CD4-positive, alpha-beta T cell treated with Interleukin-17A for 4 hours (primary cell): ENCODE data around the gene TMEM164.
A peak's percentile ranks its signal among the peaks of the same experiment; 100 is the strongest.
"Not testable (repeated sequence)": the region's sequence is repeated elsewhere in the genome, so short reads cannot be mapped to it uniquely, and the experiment has no call there.

Experiments used
- DNase-seq: peaks from one replicate; pipeline ENCODE4 v3.0.0-alpha.2; 2020; ENCODE audit warnings: mixed read lengths

TMEM164 gene

DNA sequence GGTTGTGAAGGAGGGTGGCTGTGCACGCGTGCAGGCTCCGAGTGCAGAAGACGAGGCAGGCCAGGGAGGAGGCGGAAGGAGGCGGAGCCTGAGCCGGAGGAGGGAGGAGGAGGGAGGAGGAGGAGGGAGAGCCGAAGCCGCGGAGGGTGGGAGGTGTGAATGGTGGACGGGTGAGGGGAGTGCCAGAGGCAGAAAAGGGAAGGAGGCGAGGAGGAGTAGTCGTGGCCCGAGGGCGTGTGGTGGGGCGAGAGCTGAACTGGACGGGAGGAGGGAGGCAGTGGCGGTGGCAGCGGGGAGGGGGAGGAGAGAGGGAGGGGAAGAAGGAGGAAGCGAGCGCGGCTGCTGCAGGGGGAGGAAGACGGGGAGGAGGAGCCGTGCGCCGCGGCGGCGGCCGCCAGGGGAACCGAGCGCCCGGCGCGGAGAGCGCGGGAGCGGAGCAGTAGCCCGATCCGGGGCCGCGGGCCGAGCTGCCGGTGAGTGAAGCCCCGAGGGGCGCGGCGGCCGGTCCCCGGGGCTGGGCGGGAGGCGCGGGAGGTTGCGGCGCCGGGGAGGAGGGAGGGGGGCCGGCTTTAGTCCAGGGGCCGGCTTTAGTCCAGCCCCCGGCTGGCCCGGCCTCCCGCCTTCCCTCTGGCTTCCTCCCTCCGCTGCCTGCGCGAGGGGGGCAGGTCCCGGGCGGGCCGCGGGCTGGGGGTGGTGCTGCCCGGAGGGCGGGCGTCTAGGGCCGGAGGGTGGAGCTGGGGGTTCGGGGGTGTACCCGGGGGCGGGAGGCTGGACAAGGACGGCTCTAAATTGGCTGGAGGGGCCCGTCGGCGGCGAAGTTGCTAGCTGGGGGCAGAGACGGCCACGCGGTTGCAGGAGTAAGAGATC, at the start of gene TMEM164:
Gene TMEM164 (plus strand): TSS at position 815 of the 867 bp plus-strand sequence. CDS start 661 bp downstream, outside the sequence.
- peak; percentile 87 for DNase-seq

DNA sequence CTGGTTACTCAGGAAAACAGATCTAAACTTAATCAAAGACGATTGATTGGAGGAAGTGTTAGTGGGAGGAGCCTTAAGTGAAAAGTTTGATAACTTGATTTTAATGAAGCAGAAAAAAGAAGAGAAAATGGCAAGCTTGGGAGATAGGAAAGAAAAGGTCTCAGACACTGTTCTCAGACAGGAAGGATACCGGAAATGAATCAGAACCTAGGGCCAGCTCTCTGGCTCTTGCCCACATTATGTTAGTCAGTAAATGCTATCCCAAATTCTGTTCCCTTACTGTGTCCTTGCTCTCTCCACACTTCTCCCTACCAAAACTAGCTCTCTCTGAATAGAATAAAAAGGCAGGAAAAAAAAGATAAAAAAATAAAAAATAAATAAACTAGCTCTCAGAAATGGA, 48.6 kb upstream of the TMEM164 start:
- no peak for DNase-seq

DNA sequence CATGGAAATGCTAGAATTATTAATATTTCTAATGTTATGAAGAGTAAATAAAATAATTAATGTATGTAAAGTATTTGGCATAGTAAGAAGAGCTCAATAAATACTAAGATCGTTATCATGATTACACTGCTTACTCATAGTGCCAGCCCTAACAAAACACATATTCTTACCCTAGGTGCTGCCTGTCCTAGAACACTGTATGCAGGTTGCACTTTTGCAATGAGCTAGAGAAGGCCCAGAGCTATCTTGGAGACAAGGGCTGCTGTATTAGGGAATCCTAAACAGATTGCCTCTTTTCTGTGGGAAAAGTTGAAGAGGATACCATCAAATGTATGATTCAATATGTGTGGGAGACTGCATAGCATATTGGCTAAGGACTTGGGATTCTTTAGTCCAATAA, 48.0 kb upstream of the TMEM164 start:
- no peak for DNase-seq

DNA sequence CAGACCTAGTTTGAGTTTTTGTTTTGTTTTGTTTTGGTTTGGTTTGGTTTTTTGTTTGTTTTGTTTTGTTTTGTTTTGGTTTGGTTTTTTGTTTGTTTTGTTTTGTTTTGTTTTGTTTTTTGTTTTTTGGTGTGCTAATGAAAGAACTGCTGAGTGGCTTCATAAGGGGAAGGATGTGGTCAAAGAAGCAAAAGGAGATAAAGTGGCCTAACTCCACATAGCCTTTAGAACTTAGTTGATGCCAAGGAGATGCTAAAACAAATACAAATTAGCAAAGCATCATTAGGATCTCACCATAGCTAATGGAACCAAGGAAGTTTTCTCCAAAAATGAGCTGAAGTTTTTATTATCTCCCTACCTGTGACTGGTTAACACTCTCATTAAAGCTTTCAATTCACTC, 44.6 kb upstream of the TMEM164 start:
- DNase-seq: no peak

DNA sequence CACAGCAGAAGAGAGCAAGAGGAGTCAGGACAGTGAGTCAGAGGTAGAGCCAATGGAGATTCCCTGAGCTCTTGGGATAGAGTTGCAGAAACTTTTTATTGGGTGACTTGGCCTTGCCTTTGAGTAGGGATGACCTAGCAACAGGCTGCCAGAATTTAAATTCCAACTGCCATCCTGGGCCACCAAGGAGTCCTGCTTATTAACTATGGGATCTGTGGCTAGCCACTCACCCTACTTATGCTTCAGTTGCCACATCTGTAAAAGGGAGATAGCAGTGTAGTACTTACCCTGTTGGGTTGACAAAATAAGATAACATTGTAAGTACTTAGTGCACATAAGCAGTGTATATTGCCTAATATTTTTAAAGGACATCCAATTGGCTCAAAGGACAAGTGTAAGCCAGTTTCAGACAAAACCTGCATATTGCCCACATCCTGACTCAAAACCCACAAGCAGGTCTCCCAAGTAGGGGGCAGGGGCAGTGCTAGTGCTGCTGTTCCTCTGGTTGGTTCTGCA, 43.5 kb upstream of the TMEM164 start:
- no peak for DNase-seq

DNA sequence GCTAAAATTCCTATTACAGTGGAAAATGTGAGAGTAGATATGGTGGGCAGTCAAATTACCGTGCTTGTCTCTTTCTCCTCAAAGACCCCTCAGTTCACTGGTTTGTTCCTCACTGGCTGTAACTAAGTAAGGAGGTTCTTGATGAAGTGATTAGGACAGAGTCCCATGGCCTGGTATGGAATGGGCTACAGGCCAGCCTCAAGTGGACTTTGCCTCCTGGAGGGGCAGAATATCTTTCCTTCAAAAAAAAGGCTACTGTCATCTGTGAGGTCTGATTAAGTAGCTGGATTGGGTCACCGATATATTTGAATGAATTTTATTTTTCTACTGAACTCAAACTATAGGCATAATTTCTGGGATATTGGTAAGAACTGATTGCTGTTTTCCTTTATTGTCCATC, 38.5 kb upstream of the TMEM164 start:
- no peak for DNase-seq

DNA sequence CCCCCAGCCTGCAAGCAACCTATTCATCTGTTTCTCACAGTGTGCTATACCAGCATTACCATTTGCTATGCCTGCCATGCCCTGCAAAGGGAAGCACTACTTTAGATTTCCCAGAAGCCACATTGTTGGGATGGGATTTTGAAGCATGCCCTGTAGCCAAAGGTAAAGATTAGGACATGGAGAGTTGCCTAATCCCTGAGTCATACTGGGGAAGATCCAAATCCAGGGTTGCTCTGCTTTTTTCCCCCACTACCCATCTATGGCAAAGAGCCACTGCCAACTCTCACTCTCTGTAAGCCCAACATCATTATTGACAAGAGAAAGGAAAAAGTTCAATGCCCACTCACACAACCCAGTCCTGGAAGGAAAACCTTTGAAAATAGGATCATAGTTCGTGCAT, 36.7 kb upstream of the TMEM164 start:
- DNase-seq: no peak

DNA sequence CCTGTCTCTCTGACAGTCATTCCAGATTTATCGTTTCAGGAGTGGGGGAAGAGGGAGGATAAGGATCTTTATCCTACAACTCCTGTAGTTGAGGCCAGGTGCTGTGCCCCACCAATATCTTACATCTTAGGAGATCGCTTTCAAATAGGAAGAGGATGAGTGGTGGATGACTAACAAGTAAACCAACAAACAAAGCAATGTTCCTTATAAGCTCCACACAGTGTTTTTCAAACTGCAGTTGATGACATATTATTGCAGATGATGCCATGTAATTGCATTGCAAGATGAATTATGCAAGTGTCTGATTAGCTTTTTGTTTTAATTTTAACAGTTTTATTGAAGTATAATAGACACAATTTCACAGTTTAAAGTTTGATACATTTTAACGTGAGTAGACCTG, 35.8 kb upstream of the TMEM164 start:
- no peak for DNase-seq

DNA sequence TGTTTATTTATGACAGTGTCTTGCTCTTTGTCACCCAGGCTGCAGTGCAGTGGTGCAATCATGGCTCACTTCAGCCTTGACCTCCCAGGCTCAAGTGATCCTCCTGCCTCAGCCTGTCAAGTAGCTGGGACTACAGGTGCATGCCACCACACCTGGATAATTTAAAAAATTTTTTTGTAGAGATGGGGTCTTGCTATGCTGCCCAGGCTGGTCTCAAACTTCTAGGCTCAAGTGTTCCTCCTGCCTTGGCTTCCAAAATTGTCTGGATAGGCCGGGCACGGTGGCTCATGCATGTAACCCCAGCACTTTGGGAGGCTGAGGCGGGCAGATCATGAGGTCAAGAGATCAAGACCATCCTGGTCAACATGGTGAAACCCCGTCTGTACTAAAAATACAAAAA, 32.1 kb upstream of the TMEM164 start:
- not testable (repeated sequence) for DNase-seq

DNA sequence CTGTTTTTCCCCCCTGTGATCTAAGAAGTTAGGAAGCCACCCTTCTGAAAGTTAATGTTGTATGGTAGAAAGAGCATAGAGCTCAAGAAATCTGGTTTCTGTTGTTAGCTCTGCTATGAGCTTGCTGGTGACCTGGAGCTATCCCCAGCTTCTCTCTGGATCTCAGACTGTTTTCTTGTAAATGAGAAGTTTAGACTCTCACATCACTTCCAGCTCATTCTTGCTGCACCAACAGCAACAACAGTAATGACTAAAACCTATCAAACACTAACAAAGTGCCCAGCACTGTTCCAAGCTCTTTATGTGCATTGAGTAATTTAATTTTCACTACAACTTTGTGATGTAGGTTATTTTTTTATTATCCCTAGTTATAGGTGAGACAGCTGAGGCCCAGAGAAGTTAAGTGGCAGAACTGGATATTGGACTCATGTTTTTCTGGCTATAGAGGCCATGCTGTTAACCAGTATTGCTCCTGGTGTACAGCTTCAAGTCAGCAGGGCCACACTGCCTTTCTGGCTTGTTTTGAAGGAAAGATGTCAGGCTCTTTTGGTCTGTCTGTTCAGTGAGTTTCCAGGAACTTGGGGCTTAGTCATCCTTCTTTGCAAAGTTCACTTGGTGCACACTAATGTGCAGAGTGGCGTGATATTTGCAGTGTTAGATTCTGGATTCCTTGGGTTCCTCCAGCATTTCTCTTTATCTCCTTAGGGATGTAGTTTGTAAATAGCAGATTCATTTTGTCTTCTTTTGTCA, 27.8 kb upstream of the TMEM164 start:
- DNase-seq: no peak

DNA sequence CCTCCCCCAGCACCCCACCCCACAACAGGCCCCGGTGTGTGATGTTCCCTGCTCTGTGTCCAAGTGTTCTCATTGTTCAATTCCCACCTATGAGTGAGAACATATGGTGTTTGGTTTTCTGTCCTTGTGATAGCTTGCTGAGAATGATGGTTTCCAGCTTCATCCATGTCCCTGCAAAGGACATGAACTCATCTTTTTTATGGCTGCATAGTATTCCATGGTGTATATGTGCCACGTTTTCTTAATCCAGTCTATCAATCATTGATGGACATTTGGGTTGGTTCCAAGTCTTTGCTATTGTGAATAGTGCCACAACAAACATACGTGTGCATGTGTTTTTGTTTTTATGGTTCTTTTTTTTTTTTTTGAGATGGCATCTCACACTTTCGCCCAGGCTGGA, 17.7 kb upstream of the TMEM164 start:
- DNase-seq: not testable (repeated sequence)

DNA sequence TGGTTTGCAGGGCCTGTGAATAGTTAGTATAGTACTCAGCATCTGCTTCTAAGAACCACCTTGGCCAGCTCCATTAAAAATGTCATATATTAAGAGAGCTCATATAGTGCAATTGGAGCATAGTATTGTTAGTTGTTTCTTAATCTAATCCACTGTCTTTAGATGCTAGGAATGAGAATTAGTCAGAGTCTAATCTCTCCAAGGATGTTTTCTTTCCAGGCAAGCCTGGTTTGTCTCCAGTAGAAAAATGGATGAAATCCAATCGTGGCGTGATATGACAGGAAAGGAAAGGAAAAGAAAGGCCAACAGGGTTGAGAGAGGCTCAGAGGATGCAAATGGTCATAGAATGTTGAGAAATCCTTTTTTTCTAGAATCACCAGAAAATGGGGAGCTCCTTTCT, 15.0 kb upstream of the TMEM164 start:
- no peak for DNase-seq

DNA sequence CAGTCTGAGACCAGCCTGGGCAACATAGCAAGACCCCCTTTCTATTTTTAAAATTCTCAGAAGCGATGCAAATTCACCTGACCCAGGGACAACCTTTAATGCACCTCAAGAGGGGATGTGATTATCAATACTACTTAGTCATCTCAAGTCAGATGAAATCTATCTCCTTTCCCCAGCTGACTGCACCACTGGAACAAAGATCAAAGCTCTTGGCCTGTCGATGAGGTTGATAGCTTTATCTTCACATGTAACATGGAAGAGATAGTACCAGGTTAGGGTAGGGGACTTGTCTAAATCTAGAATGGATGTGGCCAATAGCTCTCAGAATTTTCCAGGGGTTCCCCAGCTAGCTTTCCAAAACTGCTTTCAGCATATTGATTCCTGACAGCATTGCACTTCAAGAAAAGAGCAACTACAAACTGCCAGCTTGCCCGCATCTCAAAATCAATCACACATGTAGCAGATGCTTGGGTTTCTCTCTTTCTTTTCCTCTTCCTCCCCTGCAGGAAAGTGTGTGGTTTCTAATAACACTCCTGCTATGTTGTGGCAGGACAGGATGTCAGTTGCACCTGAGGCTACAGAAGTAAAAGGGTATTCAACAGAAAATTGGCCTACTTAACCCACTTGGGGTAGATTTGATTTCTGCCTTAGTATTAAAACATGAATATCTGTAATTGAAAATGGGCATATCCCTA, 12.2 kb upstream of the TMEM164 start:
- DNase-seq: no peak

DNA sequence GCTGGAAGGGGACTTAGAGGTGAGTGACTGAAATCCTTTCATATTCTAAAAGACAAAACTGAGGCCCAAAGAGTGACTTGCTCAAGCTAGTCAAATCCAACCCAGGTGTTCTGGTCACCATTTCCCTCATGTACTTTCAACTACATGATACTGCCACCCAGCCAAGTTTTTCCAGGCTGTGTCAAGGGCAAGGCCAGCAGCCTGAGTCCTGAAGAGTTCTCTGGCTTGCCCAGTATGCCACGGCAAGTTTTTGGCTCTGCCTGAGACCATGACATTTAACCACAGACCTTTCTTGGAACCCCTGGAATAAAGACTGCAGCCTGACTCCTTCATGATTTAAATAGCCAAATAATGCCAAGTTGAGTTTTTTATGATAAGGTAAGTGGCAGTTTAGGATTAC, 10.7 kb upstream of the TMEM164 start:
- DNase-seq: no peak

DNA sequence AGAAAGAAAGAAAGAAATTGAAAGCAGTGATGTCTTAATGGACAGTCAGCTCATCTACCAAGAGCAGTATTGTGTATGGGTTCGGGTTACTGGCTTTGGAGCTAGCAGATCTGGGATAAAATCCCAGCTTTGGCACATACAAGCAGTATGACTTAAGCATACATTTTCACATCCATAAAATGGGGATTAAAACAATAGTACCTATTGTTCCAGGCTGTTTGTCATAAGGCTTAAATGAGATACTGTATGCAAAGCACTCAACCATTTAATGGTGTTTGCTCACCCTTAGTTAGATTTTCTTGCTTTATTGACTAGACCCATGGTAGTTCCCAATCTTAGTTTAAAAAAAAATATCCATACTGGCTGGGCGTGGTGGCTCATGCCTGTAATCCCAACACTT, 7.8 kb upstream of the TMEM164 start:
- no peak for DNase-seq

DNA sequence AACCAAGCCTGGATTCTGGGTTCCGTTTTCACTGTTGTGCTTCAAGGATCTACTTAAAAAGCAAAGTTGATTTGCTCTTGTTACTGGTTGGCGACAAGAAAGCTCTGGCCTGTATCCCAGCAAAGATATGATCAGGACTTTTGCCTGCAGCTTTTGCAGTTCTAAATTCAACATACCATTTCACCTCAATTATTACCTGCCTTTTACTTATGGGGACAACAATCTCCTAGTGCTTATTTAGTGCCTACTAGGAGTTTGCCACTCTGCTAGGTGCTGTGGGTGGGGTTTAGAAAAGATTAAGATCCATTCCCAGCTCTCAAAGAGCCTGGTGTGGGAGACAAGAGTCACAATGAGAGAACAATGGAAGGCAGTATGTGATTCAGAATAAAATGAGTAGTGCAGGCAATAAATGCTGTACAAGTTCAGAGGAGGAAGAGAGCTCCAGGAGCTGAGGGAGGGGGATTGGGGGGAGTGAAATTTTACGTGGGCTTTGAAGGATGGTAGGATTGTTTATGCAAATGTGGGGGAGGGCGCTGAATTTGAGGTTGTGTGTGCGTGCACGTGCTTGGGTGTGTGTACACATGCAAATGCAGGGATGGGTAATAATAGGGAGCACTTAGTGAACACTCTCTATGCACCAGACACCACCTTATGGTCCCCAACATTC, 5.0 kb upstream of the TMEM164 start:
- DNase-seq: no peak

DNA sequence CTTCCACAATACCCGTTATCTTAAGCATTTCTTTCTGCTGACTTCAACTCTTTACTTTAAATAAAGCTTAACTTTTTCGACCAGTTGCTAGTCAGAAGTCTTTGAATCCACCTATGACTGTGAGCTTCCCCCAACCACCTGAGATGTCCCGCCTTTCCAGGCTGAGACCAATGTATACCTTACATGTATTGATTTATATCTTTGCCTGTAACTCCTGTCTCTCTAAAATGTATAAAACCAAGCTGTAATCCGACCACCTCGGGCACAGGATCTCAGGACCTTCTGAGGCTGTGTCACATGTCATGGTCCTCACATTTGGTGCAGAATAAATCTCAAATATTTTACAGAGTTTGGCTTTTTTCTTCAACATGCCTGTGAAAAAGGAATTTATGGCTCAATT, 2.9 kb upstream of the TMEM164 start:
- no peak for DNase-seq

DNA sequence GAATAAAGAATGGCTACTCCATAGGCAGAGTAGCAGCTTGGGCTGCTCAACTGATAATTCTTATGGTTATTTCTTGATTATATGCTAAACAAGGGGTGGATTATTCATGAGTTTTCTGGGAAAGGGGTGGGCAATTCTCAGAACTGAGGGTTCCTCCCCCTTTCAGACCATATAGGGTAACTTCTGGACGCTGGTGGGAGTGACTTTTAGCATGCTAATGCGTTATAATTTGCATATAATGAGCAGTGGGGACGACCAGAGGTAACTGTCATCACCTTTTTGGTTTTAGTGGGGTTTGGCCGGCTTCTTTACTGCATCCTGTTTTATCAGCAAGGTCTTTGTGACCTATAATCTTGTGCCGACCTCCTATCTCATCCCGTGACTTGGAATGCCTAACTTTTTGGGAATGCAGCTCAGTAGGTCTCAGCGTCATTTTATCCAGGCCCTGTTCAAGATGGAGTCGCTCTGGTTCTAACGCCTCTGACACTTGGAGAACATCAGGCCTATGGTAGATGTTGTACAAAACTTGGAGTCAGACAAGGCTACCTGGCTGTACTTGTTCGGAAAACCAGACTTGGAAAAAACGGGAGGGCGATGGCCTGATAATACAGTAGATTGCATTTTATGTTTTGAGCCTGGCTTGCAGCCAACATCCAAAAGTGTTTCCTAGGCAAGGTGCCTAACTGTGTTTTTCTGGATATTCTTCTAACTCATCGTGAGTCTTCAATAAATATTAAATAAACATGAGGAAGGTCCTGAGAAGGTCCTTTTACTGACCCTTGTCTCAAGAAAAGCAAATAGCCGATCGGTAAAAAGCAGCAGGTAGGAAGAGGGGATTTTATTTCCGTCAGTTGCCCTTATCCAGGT, 1.8 kb upstream of the TMEM164 start:
- no peak for DNase-seq

DNA sequence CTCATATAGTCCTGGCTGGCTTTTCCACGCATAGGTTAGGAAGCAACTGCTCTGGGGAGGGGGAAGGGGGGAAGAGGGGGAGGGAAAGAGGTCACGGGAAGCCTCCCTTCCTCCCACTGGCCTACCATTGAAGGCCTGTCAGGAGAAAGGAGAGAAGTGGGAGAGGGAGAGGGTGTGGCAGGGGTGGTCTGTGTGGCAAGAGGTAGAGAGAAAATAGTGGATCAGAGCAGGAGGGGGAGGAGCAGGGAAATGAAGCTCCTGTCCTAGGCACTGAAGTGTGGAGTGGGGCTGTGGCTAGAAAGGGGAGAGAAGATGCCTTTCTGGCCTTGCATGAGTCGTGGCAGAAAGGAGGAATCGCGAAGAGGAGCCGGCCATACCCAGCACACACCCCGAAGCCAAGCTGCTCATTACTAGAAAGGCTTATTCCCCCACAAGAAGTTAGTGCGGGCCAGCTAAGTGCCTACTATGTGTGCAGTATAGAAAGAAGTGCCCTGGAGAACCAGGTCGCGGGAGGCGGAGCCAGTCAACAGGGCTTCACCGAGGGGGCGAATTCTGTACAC, 1.1 kb upstream of the TMEM164 start:
- no peak for DNase-seq

DNA sequence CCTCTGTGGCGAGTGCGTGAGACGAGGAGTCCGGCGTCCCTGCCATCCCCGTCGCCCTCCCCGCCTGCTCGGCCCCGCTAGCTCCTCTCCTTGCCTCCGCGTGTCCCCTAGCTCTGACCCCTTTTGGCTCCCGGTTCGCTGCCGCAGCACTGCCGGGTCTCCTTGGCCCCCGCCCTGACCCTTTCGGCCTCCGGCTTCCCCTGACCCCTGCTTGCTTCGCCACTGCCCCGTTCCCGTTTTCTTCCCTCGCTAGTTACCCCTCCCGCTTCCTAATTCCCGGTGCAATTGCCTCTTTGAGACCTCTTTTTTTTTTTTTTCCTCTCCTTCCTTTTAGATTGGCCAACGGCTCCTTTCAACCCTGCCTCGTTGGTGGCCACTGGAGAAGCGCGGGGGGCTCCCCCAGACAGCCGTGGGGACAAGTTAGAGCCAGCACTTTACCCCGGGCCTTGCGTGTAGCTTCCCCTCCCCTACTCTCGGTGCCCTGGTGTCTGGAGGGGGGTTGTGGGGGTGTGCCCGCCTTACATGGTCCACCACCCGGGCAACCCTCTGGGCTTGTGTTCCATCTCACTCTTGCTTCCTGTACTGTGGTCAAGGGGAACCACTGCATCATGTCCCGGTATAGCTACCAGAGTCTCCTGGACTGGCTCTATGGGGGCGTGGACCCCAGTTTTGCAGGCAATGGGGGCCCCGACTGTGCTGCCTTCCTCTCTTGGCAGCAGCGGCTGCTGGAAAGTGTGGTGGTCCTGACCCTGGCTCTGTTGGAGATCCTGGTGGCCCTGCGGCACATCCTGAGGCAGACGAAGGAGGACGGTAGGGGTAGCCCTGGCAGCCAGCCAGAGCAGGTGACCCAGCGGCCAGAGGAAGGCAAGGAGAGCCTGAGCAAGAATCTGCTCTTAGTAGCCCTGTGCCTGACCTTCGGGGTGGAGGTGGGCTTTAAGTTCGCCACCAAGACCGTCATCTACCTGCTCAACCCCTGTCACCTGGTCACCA, 548 bp downstream of the TMEM164 start:
- peak; percentile 14 for DNase-seq
